GM20000 (cell line): ENCODE data around the gene CCDC85C.

ENCODE experiments used
- DNase-seq: peaks from one replicate; pipeline ENCODE4 v3.0.0; 2012; ENCODE audit warnings: low spot score
- CTCF ChIP-seq: IDR thresholded peaks from 2 replicates; pipeline ENCODE4 v1.5.1; 2012; ENCODE audit warnings: mild to moderate bottlenecking, control low read depth; ENCODE audit errors: extremely low read depth, missing control alignments

The CCDC85C gene

GRCh38 chr14:99524804-99525698 is 79.0 kb downstream of the CCDC85C start:
- TF ChIP-seq CTCF = no peak
- DNase-seq = no peak

DNA sequence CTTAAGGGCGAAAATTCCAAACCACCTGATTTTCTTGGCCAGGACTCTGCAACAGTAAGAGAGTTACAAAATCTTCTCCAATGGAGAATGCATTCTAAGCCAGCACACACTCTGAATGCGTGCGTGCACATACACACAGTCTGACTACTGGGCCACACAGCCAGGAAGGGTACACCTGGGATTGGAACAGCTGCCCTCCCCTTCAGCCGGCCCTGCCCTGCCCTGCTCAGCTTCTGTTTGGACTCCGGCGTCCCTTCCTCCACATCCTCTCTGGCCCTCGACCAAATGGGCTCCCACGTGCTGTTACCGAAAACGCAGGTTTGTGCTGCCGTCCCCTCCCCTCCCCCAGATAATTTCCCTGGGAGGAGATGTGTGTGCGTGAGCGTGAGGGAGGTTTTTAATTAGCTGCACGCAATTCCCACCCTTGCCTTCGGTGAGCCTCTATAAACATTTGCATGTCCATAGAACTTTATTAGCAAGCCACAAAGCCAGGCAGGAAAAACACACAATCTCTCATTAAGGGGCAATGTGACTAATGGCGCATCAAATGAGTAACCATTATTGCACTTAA is 79.8 kb downstream of the CCDC85C start:
- TF ChIP-seq CTCF = no peak
- DNase-seq = no peak

- no peak for DNase-seq
- no peak for TF ChIP-seq CTCF
These were observed 80.3 kb downstream of the CCDC85C start for GRCh38 chr14:99523704-99524055.

- DNase-seq = no peak
These were observed 80.9 kb downstream of the CCDC85C start for GRCh38 chr14:99522934-99523703.

GRCh38 chr14:99522457-99522891 is 81.5 kb downstream of the CCDC85C start:
- DNase-seq = no peak
- TF ChIP-seq CTCF = no peak

More at GRCh38 chr14:99522934-99523703, 80.9 kb downstream of the CCDC85C start:
- no peak for TF ChIP-seq CTCF

DNA sequence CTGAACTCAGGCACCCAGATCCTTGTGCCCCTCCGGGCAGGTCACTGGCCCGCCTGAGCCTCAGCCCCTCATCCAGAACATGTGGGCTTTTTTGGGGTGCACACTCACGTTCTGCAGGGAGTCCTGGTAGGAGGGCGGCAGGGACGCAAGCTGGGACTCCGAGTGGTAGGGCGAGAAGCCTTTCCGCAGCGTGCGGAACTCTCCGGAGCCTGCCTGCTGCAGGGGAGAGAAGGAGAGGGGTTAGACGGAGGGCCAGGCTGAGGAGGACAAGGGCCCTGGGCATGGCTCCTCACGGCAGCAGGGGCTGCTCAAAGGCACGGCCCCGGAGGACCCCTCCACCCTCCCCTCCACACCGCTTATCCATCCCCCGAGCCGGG is 82.0 kb downstream of the CCDC85C start:
- no peak for DNase-seq
- TF ChIP-seq CTCF = no peak
